Activated gamma-delta T cell (primary cell): ENCODE measurements around the gene KIRREL3.

Experiments
- DNase-seq: peaks from one replicate; lab custom pipeline; 2025; lab: John Stamatoyannopoulos, UW

Gene KIRREL3

DNA sequence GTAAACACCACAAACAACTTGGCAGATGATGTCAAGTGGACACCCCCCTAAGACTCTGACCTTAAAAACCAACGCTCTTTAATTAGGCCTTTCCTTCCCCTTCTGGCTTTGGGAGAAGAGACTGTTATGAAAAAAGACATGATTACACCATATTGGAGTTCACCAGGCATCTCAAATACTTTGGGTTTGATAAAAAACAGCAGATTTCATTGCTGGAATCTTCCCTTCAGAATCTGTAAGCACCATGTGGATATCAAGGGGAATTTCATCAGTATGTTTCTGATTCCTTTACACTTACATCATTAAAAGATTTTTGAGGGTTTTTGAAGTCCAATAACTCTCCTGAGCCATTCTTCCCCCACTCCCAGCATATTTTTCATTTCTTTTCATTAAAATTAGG, 85.6 kb downstream of the KIRREL3 start:
- no peak for DNase-seq

DNA sequence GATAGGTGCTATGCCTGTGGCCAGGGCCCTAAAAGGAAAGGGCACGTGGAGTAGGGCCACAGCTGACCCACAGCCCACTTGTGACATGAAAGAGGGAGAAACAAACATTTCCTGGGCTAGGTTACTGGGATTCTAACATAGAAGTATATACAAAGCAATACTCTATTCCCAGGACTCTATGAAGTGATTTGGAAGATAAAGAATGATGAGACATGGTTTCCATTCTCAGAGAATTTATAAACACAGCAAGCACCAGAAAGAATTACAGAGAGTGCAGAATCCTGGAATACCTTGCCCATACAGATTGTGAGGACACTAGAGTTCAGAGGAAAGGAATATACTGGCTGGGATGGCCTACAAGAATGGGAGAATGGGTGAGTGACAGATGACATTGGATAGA, 86.4 kb downstream of the KIRREL3 start:
- DNase-seq, result no peak

GRCh38 chr11:126904520-126904919, 96.0 kb downstream of the KIRREL3 start:
- DNase-seq, result no peak

- no peak for DNase-seq
Measured at GRCh38 chr11:126901783-126902182, 98.8 kb downstream of the KIRREL3 start.

DNA sequence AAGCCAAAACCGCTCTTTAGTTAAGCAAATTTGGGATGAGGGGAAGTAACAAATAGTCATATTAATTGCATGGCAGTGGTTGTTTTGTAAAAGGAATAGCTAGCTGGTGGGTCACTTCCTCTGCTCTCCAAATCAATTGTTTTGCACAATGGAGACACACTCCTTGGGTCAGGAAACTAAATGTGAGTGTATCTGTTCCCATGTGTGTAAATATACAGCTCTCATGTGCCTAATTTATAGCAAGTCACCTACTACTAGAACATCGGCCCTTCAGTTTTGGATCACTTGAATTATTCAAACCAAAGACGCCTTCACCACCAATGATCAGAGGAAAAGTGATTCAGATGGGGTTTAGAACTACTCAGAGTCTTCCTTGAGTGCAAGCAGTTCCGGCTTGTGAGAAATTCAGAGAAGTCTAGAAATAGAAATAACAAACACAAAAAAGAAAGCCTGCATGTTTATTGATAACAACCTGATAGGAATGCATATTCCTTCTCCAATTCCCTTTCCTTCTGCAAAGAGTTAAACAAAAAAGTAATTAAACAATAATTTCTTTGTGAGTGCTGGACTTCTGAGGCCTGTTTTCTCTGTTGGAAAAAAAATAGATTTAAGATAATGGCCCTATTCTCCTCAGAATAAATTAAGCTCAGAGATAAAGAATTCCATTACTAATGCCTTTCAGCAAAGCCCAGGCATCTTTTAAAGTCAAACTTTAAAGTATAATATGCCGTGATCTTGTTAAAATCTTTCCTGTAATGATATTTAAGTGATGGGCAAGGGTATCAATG, 100.4 kb downstream of the KIRREL3 start:
- no peak for DNase-seq

- no peak for DNase-seq
Measured at GRCh38 chr11:126898802-126899201, 101.8 kb downstream of the KIRREL3 start.

DNA sequence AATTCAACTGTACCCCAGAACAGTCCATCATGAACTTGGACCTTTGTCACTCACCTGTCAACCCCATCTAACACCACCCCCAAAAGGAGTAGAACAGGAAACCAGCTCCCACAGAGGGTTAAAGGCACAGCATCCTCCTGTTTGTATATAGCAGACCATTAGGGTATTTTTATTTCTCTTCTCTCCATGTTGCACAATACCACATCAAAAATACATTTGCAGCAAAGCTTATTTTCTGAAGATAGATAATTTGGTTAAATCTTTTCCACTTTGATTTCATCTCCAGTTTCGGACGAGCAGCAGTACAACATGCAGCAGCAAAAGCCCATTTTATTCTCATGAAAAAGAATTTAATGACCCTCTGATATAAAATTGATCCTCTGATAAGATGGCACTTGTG, 103.1 kb downstream of the KIRREL3 start:
- DNase-seq, result no peak

- DNase-seq, result no peak
Measured at GRCh38 chr11:126896025-126896424, 104.5 kb downstream of the KIRREL3 start.

DNA sequence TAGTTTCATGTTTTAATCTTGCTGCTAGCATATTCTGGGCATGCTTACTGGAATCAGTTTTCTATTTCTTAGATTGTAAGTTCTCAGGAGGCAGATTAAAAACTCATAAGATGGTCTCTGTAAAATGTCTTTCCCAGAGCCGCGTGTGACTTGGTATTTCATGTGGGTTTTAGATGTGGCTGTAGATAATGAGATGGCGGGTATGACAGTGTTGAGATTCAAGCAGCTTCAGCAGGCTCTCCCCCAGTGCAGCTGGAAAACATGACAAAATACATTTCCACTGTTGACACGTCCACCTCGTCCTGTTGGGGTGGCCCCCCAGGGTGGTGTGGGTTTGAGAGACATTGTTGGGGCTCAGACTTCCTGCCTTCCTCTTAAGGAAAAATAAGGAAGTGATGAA, 106.8 kb downstream of the KIRREL3 start:
- no peak for DNase-seq

DNA sequence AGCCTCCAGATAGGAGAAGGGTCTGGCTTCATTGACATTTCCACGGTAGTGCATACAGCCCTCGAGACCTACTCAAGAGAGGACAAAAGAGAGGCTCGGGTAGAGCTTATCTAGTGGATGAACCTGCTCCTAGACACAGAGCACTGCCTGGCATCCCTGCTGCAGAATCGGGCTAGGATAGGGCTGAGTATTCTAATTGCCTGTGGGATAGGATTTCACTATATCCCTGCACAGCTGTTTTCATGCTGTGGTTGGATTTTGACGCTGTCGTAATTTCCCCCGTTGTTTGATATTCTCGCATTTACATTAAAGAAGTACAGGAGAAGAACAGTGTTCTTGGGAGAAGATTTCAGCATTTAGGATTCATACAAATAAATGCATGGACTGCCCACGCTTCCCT, 107.8 kb downstream of the KIRREL3 start:
- no peak for DNase-seq

GRCh38 chr11:126891556-126892217, 108.9 kb downstream of the KIRREL3 start:
- no peak for DNase-seq

- DNase-seq, result no peak
Measured at GRCh38 chr11:126890561-126890960, 110.0 kb downstream of the KIRREL3 start.

DNA sequence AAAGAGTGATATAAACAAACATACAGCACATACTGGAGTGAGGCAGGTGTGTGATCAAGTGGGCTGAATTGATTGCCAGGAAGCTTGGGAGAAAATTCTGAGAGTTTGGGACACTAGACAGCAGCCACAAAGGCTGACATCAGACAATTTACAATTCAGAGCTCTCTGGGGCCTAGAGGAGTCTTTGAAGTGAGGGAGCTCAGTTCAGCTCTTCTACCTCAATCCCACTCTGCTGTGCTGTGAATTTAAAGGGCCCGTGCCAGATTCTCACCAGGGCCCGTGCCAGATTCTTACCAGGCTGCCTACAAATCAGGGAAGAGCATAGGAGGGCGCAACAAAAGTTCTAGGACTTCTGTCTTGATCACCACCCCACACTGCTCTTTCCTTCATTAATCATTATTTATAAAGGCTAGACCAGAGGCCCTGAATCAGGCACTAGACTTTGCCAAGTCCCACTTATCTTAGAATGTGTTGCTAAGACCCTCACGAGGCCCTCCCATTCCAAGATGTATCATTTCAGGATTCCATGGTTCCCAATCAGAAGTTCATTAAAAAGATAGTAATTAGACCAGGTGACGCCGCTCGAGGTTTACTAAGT, 112.4 kb downstream of the KIRREL3 start:
- DNase-seq, result no peak

DNA sequence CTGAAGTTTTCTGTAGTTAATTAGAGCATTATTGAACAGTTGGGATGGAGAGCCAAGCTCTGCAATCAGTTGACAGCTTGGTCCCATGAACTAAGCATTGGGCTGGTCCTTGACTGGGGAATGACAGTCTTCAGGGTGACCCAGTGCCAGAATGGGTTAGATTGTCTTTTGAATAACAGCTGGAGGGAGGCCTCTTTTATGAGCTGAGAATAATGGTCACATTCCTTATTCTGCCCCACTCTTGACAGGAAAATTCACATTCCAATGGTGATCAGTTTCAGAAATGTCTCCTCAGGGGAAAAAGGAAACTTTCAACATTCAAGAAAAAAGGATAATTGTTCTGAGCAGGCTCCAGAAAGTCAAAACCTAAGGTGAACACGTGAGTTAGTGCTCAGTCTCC, 113.9 kb downstream of the KIRREL3 start:
- no peak for DNase-seq

DNA sequence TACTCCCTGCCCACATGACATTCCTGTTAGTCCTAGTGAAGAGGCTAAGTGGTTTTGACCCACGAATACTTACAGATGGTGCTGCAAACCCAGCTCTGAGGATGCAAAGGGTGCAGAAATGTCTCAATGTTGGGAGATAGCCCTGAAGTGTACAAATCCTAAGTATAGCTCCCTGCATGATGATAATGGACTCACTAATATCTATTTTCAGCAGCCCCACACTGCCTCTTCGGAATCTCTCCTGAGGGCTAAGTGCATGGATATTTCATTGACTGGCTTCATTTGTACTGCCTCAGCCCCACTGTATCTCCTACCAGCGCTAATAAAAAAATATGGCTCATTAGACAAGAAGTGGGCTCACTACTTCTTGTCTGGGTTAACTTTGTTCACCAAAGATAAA, 114.5 kb downstream of the KIRREL3 start:
- no peak for DNase-seq

DNA sequence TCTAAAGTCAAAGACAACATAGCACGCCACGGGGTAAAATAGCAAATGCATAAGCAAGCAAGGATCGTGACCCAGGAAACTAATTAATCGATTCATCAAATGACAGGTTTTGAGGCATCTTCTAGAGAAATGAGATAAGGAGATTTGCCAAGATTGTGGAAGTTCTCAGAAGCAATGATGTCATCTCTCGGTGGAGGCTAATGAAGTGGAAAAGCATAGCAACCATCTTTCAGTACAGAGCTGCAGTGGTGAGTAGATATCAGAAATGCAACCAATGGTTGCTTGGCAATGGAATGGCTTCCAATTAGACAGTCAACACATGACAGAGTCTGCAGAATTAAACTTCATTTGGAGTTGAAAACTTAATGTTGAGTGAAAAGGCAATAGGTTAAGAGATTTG, 116.0 kb downstream of the KIRREL3 start:
- DNase-seq, result no peak

GRCh38 chr11:126884192-126884591, 116.4 kb downstream of the KIRREL3 start:
- no peak for DNase-seq

GRCh38 chr11:126880872-126881271, 119.7 kb downstream of the KIRREL3 start:
- DNase-seq, result no peak

DNA sequence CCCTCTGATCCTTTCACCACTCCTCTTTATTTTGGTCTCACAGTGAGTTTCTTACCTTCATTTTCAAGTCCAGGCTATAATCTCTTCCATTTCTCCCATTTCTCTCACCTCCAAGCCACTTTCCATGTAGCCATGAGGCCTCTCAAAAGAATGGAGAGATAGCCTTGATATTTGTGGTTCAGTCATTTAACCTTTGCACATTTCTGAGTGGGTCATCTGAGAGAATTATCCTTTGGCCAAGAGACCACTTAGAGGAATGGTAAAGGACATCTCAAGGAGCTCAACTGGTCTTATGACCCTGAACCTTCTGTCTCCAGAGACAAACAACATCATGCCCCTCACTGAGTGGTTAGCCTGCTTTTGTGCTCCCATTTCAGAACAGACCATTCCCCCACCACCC, 121.1 kb downstream of the KIRREL3 start:
- DNase-seq, result no peak

GRCh38 chr11:126878913-126879482, 121.6 kb downstream of the KIRREL3 start:
- DNase-seq, result no peak

DNA sequence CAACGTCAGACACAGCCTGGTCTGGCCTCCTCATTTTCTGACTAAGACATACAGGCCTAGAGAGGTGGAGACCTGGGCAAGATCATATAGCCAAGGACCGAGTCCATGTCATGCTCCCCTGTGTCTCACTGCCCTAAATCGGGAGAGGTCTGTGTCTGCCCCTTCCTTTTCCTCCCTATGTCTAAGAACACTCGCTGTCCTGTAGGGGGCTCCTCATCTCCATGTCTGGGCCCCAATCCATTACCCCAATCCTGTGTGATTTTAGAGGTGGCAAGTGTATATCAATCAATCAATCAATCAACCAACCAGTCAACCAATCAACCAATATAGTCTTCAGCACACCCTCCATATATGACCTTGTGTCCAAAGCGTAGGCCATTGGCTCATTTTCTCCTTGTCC, 125.7 kb downstream of the KIRREL3 start:
- no peak for DNase-seq

DNA sequence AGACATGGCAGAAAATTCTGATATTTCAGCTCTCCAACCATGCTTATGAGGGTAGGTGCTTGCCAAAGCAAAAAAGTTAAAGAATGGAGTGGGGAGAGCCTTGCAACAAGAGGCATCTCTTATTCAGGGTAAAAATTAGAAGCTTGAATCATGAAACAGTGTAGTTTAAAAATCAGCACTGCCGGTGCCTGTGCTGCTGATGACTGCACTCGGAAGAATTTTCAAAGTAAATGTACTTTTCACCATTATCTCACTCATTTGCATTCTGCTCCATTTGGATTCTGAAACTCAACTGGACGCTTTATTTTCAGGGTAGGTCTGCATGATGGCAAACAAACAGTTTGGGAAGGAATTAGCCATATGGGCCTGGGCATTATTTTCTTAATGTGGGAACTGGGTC, 126.3 kb downstream of the KIRREL3 start:
- no peak for DNase-seq

DNA sequence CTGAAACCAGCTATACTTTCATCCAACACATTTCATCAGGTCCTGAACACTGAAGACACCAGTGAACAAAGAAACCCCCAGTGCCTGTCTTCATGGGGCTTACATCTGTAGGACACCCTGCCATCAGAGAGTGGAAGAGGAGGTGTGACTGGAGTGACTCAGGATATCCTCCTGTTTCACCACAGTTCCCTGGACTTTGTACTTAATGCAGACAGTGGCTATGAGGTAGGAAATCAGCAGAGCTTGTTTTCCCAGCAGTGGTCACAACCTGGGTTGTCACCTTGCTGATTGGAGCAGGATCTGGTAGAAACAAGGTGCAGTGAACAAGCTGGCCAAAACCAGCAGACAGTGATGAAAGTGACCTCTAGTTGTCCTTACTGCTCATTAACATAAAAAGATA, 128.8 kb downstream of the KIRREL3 start:
- DNase-seq, result no peak
